D721Med (cell line): Measurements from ENCODE around the gene MANSC4.

Experiments used
- DNase-seq: peaks from one replicate; pipeline ENCODE4 v3.0.0; 2011; ENCODE audit warnings: low spot score; ENCODE audit not compliant: insufficient read length
- FAIRE-seq: peaks from 2 replicates; lab custom pipeline; 2011; peaks lifted over from hg19 to GRCh38; lab: Jason Lieb, UNC
- TF ChIP-seq, protein P1 (sequence below): IDR thresholded peaks from 2 replicates; pipeline ENCODE4 v1.5.1; 2012; ENCODE audit warnings: mild to moderate bottlenecking, control low read depth; ENCODE audit not compliant: insufficient read depth; ENCODE audit errors: missing control alignments

The MANSC4 gene

DNA sequence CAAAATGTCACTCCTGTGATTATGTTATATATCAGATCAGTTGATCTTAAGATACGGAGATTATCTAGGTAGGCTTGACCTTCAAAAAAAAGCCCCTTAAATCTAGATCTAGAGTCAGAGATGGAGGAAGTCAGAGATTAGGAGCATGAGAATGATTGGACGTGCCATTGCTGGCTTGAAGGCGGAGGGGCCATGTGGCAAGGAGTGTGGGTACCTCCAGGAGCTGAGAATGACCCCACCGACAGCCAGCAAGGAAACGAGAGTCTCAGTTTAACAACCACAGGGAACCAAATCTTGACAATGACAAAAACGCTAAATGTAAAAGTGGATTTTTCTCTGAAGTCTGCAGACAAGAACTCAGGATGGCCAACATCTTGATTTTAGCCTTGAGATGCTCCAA, 32.5 kb upstream of the MANSC4 start:
- TF ChIP-seq, protein P1, sequence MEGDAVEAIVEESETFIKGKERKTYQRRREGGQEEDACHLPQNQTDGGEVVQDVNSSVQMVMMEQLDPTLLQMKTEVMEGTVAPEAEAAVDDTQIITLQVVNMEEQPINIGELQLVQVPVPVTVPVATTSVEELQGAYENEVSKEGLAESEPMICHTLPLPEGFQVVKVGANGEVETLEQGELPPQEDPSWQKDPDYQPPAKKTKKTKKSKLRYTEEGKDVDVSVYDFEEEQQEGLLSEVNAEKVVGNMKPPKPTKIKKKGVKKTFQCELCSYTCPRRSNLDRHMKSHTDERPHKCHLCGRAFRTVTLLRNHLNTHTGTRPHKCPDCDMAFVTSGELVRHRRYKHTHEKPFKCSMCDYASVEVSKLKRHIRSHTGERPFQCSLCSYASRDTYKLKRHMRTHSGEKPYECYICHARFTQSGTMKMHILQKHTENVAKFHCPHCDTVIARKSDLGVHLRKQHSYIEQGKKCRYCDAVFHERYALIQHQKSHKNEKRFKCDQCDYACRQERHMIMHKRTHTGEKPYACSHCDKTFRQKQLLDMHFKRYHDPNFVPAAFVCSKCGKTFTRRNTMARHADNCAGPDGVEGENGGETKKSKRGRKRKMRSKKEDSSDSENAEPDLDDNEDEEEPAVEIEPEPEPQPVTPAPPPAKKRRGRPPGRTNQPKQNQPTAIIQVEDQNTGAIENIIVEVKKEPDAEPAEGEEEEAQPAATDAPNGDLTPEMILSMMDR: no peak
- FAIRE-seq (no peak), DNase-seq (no peak)

DNA sequence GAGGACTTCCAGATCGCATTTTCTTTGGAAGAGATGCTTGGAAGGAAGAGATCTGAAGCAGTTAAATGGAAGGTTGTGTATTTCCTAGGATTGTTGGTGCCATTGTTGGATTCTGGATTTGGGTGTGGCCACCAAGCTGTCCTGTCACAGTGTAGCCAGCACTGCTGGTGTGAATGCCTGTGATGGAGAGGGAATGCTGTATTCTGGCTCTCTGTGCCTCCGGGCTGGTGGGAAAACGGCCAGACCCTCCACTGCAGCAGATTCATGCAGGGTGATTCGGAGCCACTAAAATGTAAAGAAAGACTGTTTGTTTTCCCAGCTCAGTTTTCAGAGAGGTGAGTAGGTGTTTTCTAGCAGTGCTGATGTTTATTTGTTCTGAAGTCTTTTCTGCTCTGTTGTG, 30.7 kb upstream of the MANSC4 start:
- DNase-seq: no peak
- TF ChIP-seq, protein P1: no peak
- no peak for FAIRE-seq

DNA sequence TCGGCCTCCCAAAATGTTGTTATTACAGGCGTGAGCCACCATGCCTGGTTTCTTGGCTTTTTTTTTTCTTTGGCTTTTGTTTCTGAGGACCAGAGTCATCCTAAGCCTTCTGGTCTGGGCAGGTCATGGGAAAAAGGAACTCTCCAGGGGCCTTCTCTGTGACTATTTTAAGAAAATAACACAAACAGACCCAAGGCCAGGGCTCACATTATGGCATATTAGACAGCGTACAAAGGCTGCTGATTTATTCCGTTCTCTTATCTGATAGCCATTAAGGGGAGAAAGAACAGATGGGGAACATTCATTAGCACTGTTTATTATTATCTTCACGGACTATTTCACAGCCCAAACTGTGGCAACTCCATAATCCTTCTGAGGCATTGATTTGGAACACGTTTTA, 28.8 kb upstream of the MANSC4 start:
- no peak for FAIRE-seq
- TF ChIP-seq, protein P1: no peak
- no peak for DNase-seq

DNA sequence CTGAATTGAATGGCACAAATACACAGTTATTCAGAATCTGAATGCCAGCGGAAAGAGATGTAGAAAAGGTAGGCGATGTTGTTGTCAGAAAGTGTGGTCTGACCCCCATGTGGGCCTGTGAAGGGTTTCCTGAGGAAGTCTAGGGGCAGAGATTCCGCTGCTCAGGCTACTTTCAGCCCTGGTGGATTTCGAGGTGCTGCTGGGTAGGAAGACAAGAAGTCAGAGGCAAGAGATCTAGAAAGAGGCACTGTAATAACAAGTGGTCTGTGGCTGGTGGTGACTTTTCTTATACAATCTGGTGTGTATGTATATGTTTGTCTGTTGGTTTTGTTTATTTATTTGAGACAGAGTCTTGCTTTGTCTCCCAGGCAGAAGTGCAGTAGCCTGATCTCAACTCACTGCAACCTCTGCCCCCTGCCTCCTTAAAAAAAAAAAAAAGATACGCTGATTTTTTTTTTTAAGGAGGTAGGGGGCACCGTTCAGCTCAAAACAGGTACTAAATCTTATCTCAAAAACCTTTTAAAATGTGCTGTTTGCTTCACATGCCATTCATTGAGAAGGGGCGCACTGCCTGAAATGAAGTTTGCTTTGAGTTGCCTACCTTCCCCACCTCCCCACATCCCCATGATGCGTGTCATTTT, 27.1 kb upstream of the MANSC4 start:
- TF ChIP-seq, protein P1: no peak
- FAIRE-seq (no peak), DNase-seq (no peak)

DNA sequence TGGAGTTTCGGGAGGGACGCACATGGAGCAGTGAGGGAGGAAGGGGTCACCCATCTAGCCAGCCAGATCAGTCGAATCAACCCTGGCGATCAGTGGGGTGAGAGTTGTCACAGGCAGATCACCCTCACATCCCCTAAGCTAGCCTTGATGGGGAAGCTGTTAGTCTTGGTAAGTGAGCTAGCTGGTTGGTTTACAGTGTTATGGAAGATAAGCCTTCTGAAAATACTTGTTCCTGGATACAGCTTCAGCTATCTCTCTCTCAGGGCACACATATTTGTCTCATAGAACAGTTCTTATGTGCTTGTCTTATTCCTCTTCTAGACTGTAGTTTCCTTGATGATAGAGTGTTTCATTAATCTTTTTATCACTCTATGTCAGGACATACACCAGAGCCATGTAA, 26.2 kb upstream of the MANSC4 start:
- TF ChIP-seq, protein P1: no peak
- no peak for DNase-seq
- FAIRE-seq: no peak

DNA sequence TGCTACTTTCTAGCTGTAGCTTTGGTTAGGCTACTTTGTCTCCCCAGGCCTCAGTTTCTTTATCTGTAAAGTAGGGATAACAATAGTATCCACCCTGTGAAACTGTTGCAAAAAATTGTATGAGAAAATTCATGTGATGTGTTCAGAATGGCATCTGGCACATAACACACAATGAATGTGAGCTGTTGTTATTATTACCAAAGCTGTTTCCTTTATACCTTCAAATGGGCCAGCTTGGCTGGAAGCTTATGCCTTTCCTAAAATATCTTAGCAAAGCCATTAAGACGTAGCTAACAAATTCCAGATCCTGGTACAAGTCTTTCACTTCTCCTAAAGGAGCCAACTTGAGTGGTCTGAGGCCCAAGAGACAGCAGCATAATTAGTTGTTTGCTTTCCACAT, 25.2 kb upstream of the MANSC4 start:
- DNase-seq: no peak

DNA sequence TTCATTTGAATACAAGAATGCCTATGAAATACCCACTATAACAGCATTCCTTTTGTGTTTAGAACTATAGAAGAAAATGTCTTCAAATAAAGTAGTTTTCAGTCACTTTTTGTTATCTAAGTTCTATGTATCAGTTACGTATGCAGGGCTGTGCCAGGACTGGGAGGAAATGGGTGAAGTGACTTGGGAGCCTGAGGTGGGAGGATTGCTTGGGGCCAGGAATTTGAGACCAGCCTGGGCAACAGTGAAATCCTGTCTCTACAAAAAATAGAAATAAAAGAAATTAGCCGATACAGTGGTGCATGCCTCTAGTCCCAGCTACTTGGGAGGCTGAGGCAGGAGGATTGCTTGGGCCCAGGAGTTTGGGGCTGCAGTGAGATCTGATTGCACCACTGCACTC, 22.9 kb upstream of the MANSC4 start:
- no peak for DNase-seq
- TF ChIP-seq, protein P1: no peak
- no peak for FAIRE-seq

More for the DNA sequence above, 25.2 kb upstream of the MANSC4 start:
- FAIRE-seq: no peak
- TF ChIP-seq, protein P1: no peak
